ENCODE data around the gene ST6GALNAC3.
"Not testable (repeated sequence)": the region's sequence is repeated elsewhere in the genome, so short reads cannot be mapped to it uniquely, and the experiment has no call there.

ST6GALNAC3 gene

DNA sequence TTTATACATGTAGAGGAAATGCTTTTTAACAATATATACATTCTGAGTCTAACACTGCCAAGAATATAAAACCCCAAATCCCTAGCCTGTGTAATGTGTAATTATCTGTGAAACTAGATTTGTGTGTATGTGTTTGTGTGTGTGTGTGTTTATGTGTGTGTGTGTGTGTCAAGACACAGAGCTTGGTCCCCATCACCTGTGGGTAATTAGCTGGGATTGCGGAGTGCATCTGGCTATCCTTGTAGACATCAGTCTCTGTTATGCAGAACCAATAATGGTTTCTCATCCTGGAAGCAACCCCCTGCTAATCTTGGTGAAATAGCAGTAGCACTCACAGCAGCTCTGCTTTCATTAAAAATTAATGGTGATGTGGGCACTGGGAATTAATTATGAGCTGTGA lies 26.3 kb upstream of the ST6GALNAC3 start:
- Histone ChIP-seq H3K27ac (ENCODE audit: poor library complexity, severe bottlenecking) (no peak overlapping the region), H3K9me3 (ENCODE audit: severe bottlenecking) (no peaks in the 10 kb centered on the region), H3K4me3 (ENCODE audit: severe bottlenecking) (no peak overlapping the region), H3K27me3 (ENCODE audit: insufficient read depth, poor library complexity, severe bottlenecking) (peaks cover 4% of the 10 kb centered on the region), H3K36me3 (ENCODE audit: low read depth) (no peaks in the 10 kb centered on the region), H3K4me1 (ENCODE audit: insufficient read depth, poor library complexity, severe bottlenecking) (no peaks in the 10 kb centered on the region)
- TF ChIP-seq, protein P1, sequence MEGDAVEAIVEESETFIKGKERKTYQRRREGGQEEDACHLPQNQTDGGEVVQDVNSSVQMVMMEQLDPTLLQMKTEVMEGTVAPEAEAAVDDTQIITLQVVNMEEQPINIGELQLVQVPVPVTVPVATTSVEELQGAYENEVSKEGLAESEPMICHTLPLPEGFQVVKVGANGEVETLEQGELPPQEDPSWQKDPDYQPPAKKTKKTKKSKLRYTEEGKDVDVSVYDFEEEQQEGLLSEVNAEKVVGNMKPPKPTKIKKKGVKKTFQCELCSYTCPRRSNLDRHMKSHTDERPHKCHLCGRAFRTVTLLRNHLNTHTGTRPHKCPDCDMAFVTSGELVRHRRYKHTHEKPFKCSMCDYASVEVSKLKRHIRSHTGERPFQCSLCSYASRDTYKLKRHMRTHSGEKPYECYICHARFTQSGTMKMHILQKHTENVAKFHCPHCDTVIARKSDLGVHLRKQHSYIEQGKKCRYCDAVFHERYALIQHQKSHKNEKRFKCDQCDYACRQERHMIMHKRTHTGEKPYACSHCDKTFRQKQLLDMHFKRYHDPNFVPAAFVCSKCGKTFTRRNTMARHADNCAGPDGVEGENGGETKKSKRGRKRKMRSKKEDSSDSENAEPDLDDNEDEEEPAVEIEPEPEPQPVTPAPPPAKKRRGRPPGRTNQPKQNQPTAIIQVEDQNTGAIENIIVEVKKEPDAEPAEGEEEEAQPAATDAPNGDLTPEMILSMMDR (IDR thresholded peaks at IDR 0.05; ENCODE audit: poor library complexity, severe bottlenecking), result no peak
- DNase-seq (ENCODE audit: low spot score) (no peak), ATAC-seq (ENCODE audit: low read depth) (no peak)

DNA sequence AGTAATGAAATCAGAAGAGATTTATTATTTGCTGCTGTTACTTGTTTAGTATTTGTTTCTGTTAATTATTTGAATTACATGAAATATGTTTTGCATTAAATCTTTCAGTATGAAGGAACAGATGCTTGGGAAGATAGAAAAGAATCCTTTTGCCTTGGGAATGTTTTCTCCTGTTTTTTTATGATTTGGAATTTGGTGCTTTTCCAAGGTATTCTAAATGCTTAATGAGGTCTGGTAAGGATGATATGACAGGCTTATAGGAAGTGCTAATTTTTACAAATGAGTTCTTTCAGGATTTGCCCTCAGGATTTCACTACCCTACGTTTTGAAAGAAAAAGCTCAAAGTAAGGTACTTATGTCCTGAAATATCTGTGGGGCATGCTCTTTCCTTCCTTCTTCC lies 25.6 kb upstream of the ST6GALNAC3 start:
- no peaks in the 10 kb centered on the region for H3K9me3 ChIP-seq (ENCODE audit: severe bottlenecking)
- TF ChIP-seq, protein P1 (IDR thresholded peaks at IDR 0.05; ENCODE audit: poor library complexity, severe bottlenecking), result no peak
- DNase-seq (ENCODE audit: low spot score), result no peak
- ATAC-seq (ENCODE audit: low read depth), result no peak
- no peak overlapping the region for H3K27ac ChIP-seq (ENCODE audit: poor library complexity, severe bottlenecking)
- H3K4me1 ChIP-seq (ENCODE audit: insufficient read depth, poor library complexity, severe bottlenecking), result no peaks in the 10 kb centered on the region
- H3K4me3 ChIP-seq (ENCODE audit: severe bottlenecking), result no peak overlapping the region
- H3K27me3 ChIP-seq (ENCODE audit: insufficient read depth, poor library complexity, severe bottlenecking), result peaks cover 4% of the 10 kb centered on the region
- no peaks in the 10 kb centered on the region for H3K36me3 ChIP-seq (ENCODE audit: low read depth)

DNA sequence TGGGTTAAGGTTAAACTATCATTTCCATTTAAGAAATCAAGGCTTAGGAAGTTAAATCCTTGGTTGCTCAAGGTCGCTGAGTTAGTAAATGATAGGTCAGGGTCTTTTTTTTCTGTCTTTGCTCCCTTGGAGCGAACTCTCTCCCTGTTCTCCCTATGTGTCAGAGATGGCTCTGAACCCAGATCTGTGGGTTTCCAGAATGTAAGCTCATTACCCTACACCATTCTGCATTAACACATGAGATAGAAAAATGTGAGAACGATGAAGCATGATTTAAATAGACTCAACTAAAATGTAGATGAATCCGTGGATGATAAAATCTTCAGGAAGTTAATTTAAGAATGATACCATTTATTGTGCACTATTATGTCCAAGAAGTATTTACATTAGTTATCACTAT lies 25.0 kb upstream of the ST6GALNAC3 start:
- TF ChIP-seq, protein P1 (IDR thresholded peaks at IDR 0.05; ENCODE audit: poor library complexity, severe bottlenecking), result no peak
- no peak overlapping the region for H3K4me3 ChIP-seq (ENCODE audit: severe bottlenecking)
- H3K27ac ChIP-seq (ENCODE audit: poor library complexity, severe bottlenecking), result no peak overlapping the region
- no peak for ATAC-seq (ENCODE audit: low read depth)
- no peaks in the 10 kb centered on the region for H3K36me3 ChIP-seq (ENCODE audit: low read depth)
- no peaks in the 10 kb centered on the region for H3K9me3 ChIP-seq (ENCODE audit: severe bottlenecking)
- H3K4me1 ChIP-seq (ENCODE audit: insufficient read depth, poor library complexity, severe bottlenecking), result no peaks in the 10 kb centered on the region
- no peak for DNase-seq (ENCODE audit: low spot score)
- H3K27me3 ChIP-seq (ENCODE audit: insufficient read depth, poor library complexity, severe bottlenecking), result peaks cover 4% of the 10 kb centered on the region

DNA sequence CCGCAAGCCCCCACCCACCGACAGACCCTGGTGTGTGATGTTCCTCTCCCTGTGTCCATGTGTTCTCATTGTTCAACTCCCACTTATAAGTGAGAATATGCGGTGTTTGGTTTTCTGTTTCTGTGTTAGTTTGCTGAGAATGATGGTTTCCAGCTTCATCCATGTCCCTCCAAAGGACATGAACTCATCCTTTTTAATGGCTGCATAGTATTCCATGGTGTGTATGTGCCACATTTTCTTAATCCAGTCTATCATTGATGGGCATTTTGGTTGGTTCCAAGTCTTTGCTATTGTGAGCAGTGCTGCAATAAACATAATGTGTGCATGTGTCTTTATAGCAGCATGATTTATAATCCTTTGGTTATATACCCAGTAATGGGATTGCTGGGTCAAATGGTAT lies 24.5 kb upstream of the ST6GALNAC3 start:
- not testable (repeated sequence) for H3K4me3 ChIP-seq (ENCODE audit: severe bottlenecking); H3K9me3 ChIP-seq (ENCODE audit: severe bottlenecking); H3K4me1 ChIP-seq (ENCODE audit: insufficient read depth, poor library complexity, severe bottlenecking); H3K27me3 ChIP-seq (ENCODE audit: insufficient read depth, poor library complexity, severe bottlenecking); DNase-seq (ENCODE audit: low spot score); H3K36me3 ChIP-seq (ENCODE audit: low read depth); ATAC-seq (ENCODE audit: low read depth); H3K27ac ChIP-seq (ENCODE audit: poor library complexity, severe bottlenecking)

DNA sequence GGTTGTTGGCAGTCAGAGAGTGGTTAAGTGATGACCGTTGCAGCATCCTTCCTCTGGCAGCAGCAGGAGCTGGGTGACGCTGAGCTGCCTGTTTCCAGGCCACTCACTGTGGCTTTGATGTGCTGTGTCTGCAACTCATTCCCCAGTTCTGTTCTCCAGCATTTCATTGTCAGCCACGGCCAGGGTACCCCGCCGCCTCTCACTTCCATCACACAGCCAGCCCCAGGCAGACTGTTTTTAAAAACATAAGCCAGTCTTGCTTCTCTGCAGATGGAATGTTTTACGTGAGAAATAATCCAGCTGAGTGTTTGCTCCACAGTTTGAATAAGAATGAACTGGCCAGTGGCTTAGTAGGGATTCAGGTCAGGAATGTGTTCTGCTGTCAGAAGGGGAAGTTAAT lies 21.5 kb upstream of the ST6GALNAC3 start:
- Histone ChIP-seq H3K4me1 (ENCODE audit: insufficient read depth, poor library complexity, severe bottlenecking) (no peaks in the 10 kb centered on the region), H3K36me3 (ENCODE audit: low read depth) (no peaks in the 10 kb centered on the region), H3K27ac (ENCODE audit: poor library complexity, severe bottlenecking) (no peak overlapping the region), H3K9me3 (ENCODE audit: severe bottlenecking) (no peaks in the 10 kb centered on the region), H3K27me3 (ENCODE audit: insufficient read depth, poor library complexity, severe bottlenecking) (no peaks in the 10 kb centered on the region), H3K4me3 (ENCODE audit: severe bottlenecking) (no peak overlapping the region)
- DNase-seq (ENCODE audit: low spot score), result no peak
- TF ChIP-seq, protein P1 (IDR thresholded peaks at IDR 0.05; ENCODE audit: poor library complexity, severe bottlenecking), result no peak
- ATAC-seq (ENCODE audit: low read depth), result no peak
